Astrocyte of the cerebellum (primary cell): ENCODE results near the gene PPDPF.

Source experiments
- DNase-seq: peaks from one replicate; pipeline ENCODE4 v3.0.0-alpha.2; 2011; ENCODE audit warnings: low read depth
- H3K4me3 ChIP-seq: 2 replicates; pipeline ENCODE4 v1.5.1; 2011; ENCODE audit warnings: mild to moderate bottlenecking, low read depth, low read length, moderate library complexity
- in situ Hi-C: cut with HindIII; loops from 2 replicates; pipeline ENCODE4 v1.10.0; 2017; ENCODE audit warnings: low sequenced_read_pairs
- TF ChIP-seq, protein P1 (sequence below): IDR thresholded peaks from 2 replicates; pipeline ENCODE4 v1.5.1; 2012; ENCODE audit warnings: low read length, low read depth, moderate library complexity, mild to moderate bottlenecking; ENCODE audit errors: missing control alignments

PPDPF gene

DNA sequence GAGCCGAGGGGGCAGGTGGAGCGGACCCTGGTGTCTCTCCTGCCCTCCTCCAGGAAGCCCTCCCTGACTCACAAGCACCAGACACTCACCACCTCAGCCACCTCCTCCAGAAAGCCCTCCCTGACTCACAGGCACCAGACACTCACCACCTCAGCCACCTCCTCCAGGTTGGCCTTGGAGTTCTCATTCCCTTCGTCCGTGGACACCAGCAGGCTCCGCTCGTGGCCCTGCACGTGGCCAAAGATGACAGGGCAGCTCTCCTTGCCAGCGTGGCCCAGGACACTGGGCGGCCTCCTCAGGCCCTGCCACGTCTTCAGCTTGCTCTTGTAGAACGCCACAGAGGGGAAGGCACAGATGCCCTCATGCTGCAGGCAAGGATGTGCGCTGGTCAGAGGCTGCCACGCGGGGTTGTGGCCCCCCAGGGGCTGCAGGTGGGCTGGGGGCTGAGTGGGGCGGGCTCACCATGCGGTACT lies 39.8 kb downstream of the PPDPF start:
- TF ChIP-seq, protein P1, sequence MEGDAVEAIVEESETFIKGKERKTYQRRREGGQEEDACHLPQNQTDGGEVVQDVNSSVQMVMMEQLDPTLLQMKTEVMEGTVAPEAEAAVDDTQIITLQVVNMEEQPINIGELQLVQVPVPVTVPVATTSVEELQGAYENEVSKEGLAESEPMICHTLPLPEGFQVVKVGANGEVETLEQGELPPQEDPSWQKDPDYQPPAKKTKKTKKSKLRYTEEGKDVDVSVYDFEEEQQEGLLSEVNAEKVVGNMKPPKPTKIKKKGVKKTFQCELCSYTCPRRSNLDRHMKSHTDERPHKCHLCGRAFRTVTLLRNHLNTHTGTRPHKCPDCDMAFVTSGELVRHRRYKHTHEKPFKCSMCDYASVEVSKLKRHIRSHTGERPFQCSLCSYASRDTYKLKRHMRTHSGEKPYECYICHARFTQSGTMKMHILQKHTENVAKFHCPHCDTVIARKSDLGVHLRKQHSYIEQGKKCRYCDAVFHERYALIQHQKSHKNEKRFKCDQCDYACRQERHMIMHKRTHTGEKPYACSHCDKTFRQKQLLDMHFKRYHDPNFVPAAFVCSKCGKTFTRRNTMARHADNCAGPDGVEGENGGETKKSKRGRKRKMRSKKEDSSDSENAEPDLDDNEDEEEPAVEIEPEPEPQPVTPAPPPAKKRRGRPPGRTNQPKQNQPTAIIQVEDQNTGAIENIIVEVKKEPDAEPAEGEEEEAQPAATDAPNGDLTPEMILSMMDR = no peak
- H3K4me3 ChIP-seq = no peak overlapping the region
- DNase-seq = no peak
- in situ Hi-C loops = no loop called here

DNA sequence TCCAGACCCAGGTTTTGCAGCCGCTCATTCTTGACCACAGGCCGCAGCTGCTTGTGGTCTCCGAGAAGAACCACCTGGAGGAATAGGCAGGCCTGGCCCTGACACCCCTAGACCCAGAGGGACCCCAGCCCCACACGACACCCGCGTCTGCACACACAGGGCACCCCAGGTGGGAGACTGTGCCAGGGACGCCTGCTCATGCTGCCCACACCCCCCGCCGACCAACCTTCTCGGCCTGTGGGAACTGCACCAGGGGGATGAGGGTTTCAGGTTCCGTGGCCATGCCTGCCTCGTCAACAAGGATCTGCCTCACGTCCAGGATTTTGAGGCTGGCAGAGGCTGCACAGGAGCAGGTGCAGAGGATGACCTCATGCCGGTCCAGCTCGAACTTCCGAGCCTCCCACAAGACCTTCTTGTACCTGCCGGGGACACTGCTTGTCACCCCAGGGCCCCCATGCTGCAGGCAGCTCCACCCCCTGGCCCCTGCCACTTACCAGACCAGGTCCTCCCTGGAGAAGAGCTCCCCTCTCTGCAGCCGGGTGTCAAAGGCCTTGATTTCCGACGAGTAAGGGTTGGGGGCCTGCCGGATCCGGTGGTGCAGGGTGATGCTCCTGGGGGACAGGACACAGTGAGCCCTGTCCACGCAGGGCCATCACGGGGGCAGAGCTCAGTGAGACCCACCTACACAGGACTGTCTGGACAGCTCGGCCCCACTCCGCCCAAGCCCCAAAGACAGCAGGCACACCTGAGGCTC lies 40.5 kb downstream of the PPDPF start:
- TF ChIP-seq, protein P1 = no peak
- in situ Hi-C loops = no loop called here
- no peak overlapping the region for H3K4me3 ChIP-seq
- no peak for DNase-seq

GRCh38 chr20:63561624-63562396 lies 41.2 kb downstream of the PPDPF start:
- no peak for DNase-seq
- no peak overlapping the region for H3K4me3 ChIP-seq
- in situ Hi-C loops = no loop called here
- TF ChIP-seq, protein P1 = no peak

- no peak overlapping the region for H3K4me3 ChIP-seq
- TF ChIP-seq, protein P1 = no peak
- DNase-seq = no peak
- in situ Hi-C loops = no loop called here
These were observed 42.1 kb downstream of the PPDPF start for GRCh38 chr20:63562461-63563224.

- no peak for DNase-seq
- TF ChIP-seq, protein P1 = no peak
- in situ Hi-C loops = no loop called here
- no peak overlapping the region for H3K4me3 ChIP-seq
These were observed 42.8 kb downstream of the PPDPF start for GRCh38 chr20:63563225-63563935.
